ENCODE measurements around the gene DLG2.
A peak's percentile ranks its signal among the peaks of the same experiment; 100 is the strongest.
"Not testable (repeated sequence)": the region's sequence is repeated elsewhere in the genome, so short reads cannot be mapped to it uniquely, and the experiment has no call there.

The DLG2 gene

DNA sequence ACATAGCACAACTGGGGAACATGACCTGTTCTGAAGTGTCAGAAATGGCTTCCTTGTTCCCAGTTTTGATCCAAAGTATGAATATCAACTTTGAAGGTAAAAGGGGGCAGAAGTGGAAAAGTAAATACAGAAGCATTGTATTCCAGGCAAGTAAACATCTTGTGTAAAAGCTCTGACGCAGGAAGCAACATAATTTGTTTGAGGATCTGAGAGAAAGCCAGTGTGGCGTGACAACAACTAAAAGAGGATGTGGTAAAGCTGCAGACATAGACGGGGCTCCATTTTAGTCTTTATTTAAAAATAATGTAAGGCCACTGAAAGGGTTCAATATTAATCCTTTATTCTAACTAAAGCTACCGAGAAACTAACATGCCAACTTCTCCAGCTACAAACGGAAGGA lies 310.2 kb downstream of the DLG2 start:
- DNase-seq (ENCODE audit: low spot score) = no peak

DNA sequence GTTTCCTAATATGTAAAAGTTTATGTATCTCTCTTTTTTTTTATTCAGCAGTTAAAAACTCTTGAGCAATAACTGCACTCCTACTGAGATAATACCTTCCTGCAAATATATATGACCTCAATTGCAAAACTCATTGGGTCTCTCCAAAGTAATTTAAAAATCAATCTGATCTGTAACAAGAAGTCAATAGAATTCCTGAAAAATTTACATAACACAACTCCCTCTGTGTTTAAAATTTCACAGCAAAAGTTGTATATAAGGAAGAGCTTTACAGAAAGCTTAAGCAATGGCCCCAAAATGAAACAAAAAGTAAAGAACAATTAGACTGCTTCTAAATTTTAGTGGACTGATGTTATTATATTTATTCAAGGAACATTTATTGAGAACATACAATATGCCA lies 313.4 kb downstream of the DLG2 start:
- no peak for DNase-seq (ENCODE audit: low spot score)

DNA sequence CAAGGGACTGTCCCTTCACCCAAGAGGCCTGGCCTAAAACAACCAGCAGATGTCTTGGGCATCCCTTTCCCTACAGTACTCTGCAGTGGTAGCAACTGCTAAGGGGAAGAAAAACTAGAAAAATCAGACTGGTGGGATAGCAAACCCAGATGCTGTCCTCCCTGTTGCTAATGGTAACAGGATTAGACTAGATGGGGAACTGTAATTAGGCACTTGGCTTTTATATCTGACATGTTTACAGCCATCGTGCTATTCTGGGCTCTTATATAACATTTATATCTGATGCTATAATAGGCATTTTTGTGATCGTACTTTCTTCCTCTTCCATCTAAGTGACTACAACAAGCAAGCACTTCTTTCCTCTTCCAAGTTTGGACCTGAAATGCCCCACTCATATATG lies 316.7 kb downstream of the DLG2 start:
- no peak for DNase-seq (ENCODE audit: low spot score)

DNA sequence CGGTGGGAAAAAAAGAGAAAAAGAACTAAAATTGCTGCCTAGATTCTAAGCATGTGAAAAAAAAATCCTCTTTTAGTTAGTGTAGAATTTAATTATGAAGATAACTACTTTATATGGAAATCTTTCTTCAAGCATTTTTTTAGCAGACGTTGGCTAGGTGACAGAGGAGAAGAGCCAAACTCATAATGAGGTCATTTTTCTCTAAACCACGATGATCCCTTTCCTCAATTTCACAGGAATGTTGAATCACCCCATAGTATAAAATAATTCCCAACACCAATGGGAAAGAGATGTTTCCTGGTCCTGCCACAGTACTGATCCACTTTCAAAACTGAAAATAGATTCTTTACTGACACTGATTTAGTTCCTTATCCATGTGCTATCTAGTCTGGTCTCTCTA lies 319.8 kb downstream of the DLG2 start:
- peak; percentile 3 for DNase-seq (ENCODE audit: low spot score)

DNA sequence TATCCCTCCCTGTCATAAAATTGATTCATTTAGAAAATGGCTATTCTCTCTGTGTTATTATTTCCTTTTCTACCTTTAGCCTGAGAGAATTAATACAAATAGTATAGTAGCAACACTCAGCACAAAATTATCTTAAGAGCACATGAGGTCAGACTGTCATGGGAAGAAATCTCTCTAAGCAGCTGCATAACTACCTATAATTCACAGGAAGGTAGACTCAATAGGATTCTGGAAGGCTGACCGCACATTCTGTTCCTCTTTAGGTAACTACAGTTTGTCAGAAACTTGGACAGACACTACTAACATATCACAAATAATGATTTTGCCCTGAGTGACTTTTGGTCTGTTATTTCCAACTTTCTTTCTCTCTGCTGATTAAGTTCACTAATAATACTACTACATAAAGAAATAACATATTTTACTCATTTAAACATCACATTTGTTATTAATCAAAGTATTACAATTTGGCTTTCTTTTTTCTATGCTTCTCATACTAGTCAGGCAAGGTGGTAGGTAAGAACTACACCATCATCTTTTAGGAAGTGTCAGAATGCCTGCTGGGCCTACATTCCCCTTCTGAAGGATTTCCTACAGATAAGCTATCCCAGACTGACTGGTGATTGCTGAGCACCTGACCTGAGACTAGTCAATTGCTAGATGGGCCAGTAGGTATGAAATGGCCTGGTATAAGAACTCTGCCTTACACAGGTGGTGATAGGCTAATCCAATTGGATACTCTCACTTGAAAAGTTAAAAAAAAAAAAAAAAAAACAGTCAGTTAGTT lies 325.1 kb downstream of the DLG2 start:
- no peak for DNase-seq (ENCODE audit: low spot score)

DNA sequence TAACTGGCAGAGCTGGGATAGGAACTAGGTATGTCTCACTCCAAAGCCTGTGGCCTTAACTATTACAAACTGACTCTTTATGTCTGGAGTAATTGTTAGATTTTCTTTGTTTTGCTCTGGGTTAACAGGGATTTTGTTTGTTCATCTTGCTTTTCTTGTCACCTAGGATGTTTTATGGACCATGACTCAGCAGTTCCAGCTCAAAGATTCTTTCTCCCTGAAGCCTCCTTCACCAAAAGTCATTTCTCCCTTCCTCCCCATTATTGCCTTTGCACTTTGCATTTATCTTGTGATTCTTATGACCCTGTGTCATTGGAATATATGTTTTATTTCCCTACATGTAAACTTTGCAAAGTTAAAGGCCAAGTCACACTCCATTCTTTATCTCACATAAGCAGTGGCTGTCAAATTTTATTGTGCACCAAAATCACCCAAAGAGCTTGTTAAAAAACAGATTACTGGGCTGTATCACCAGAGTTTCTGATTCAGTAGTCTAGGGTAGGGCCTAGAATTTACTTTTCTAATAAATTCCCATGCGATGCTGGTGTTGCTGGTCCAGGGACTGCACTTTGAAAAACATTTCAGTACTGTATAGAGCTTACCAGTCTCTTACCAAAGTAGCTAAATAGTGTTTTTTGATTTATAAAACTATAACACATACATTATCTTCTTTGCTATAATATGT lies 327.7 kb downstream of the DLG2 start:
- peak; percentile 2 for DNase-seq (ENCODE audit: low spot score)

DNA sequence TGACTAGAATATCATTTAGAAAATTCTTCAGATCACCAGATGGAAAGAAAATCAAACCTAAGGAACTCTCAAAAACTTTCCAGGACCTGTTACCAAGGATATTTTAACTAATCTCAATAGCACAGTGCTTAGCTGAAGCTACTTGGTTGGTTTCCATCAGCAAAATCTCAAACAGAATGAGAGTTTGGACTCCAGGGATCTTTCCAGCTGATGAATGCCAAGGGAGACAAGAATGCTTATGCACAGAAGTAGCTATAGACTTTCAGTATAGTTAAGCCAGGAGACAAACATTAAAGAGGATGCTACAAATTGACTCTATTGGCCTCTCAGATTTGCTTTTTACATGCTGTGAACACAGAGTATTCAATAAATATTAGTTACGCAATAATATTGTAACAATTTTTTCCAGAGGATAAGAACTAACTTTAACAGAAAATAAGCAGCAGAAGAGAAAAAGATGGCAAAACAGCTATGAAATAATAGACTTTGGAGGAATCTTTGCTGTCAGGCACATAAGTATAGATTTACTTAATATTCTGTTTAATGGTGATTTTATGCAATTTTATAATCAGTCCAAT lies 331.4 kb downstream of the DLG2 start:
- no peak for DNase-seq (ENCODE audit: low spot score)

DNA sequence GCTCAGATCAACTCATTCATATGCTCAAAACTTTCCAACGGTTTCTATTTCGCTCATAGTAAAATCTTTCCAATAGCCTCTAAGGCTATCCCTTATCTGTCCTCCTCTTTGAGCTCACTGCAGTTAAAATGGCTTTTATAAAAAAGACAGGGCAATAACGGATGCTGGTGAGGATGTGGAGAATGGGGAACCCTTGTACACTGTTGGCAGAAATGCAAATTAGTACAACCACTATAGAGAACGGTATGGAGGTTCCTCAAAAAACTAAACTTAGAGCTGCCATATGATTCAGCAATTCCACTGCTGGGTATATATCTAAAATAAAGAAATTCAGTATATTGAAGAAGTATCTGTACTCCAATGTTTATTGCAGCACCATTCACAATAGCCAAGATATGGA lies 345.6 kb downstream of the DLG2 start:
- DNase-seq (ENCODE audit: low spot score) = no peak

DNA sequence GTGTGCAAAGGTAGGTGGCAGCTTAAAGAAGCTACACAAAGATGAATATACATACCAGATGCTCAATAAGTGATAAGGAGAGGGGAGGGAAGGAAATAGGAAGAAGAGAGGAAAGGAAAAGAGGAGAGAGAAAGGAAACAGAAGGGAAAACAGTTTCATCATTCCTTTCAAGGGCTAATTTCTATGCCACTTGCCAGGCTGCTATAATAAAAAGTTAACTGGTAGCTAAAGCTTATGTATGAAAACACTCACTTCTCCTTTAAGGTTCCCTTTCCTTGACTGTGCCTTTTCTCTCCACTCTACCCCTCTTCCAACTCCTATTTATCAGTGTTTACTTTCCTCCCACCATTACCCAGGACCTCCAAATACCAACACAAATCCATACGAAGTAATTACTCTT lies 347.9 kb downstream of the DLG2 start:
- no peak for DNase-seq (ENCODE audit: low spot score)

DNA sequence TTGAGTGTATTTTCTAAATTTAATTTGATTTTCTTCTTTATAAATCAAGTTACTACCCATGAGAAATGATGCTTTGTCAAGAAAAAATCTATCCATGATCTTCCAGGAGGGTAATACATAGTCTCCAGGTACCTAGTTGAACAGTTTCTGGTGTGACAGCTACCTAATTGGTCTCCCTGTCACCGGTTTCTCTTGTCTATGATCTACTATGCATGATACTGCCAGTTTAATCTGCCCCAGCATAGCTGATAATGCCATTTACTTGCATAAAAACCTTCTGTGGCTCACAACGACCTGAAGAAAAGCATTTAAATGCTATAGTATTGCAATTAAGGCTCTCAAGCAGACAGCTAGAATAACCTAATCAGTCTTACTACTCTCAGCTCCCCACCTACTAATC lies 349.5 kb downstream of the DLG2 start:
- no peak for DNase-seq (ENCODE audit: low spot score)

DNA sequence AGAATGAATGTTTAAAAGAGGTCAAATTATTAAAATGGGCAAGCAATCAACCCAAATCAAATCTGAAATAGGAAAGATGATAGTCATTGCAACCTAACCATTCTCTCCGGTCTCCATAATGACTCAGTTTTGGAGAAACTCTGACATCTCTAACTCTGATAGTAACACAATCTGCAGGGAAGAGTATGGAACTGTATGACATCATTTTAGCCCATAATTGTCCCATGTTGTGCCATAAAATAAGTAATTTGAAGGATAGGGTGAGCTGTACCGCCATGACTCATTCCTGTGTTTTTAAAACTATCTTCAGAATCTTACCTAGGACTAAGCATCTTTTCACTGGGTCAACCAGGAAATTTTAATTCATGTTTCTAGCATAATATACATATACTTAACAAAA lies 350.8 kb downstream of the DLG2 start:
- DNase-seq (ENCODE audit: low spot score) = no peak

DNA sequence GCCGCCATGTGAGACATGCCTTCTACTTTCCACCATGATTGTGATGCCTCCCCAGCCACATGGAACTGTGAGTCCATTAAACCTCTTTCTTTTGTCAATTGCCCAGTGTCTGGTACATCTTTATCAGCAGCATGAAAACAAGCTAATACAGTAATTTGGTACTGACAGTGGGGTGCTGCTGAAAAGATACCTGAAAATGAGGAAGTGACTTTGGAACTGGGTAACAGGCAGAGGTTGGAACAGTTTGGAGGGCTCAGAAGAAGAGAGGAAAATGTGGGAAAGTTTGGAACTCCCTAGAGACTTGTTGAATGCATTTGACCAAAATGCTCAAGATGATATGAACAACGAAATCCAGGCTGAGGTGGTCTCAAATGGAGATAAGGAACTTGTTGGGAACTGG lies 356.8 kb downstream of the DLG2 start:
- DNase-seq (ENCODE audit: low spot score) = not testable (repeated sequence)

DNA sequence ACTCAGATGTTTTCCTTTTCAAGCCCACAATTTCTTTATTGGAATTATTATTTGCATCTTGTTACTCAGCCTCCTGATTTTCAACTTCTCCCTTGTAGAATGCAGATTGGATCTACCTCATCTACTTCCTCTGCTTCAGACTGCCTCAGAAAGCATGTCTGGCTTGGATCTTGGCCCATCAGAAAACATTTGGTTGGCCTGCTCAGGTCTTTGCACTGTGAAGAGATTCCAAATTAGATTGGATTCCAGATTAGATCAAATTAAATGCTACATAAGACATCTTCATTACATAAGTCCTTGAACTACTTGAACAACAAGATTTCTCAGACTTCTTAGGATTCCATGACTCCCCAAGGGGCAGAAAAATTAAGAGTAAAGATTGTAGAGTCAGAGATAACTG lies 358.0 kb downstream of the DLG2 start:
- DNase-seq (ENCODE audit: low spot score) = no peak

DNA sequence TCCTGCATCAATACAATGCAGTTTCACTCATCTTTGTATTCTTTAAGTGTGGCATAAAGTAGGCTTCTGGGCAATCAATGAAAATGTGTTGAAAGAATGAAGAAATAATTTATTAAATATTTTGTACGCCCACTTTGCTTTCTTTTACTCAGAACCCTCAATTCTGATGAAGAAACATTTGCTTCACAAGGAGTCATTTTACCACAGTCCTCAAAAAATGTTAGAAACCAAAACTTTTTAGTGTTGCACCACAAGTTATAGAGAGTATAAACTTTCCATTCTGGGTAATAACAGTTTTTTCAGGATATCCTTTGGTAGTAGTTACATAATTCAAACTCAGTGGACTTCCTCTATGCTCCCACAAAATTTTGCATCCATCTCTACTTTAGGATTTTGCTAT lies 360.5 kb downstream of the DLG2 start:
- no peak for DNase-seq (ENCODE audit: low spot score)

DNA sequence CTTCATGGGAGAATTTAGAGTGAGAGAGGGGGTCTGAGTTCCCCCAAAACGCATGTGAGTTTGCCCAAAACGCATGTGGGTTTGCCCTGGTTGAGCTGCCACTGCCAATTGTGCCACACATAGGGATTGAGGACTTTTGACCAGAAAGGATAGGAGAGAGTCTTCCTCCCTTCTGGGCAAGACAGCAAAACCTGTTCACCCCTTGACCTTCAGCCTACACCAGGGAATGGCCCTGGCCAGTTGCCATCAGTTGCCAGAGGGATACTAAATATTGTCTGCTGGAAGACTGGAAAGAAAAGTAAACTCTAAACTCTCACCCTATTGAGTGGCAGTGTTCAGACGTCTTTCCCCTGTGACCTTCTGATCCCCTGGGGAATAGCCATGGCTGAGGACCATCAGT lies 363.8 kb downstream of the DLG2 start:
- DNase-seq (ENCODE audit: low spot score) = no peak

DNA sequence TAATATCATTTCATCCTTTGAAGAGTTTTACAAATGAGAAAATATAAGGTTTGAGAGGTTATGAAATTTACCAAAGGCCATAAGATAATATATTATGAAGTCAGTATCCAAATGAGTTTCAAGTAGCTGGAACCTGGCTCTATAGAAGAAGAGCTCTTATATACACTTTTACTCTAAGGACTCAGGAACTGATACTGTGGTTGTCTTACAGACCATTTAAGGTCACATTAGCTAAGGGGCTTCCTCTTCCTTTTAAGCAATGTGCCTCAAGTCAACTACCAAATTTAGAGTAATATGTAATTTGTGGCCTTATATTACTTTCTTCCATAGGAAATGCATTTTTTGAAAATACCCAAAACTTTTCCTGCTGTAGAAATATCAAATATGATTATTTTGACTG lies 369.3 kb downstream of the DLG2 start:
- no peak for DNase-seq (ENCODE audit: low spot score)

DNA sequence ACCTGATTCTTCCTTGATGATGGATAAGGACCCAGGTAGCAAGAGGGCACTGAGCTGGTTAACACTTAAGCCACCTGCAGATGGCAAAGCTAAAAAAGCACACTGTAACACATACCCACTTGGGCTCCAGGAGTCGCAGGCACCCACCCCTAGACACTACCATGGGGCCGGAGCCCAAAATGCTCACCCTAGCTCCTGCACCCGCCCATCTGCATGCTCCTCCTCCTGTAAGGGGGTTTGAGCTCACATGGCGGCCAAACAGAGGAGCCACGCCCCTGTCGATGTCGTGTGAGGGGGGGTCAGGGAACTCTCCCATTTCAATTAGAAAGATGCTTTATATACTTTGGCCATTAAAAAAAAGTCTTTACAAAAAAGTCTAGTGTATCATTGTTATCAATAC lies 370.7 kb downstream of the DLG2 start:
- DNase-seq (ENCODE audit: low spot score) = no peak

DNA sequence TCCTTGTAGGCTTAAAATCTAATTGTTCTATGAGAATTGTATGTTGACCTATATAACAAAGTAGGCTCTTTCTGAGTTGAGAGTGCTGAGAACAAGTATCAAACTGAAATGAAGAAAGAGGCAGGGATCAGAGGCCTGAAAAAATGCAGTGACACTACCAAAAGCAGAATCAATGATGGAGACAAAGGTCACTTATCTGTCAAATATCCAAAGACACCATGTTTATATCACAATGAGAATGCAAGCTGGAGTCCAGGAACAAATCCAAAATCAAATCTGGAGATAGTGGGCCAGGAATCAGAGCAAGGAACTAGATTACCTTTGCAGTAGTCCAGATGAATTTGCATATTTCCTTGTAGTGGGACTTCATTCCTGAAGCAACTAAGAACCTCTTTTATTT lies 377.7 kb downstream of the DLG2 start:
- no peak for DNase-seq (ENCODE audit: low spot score)

DNA sequence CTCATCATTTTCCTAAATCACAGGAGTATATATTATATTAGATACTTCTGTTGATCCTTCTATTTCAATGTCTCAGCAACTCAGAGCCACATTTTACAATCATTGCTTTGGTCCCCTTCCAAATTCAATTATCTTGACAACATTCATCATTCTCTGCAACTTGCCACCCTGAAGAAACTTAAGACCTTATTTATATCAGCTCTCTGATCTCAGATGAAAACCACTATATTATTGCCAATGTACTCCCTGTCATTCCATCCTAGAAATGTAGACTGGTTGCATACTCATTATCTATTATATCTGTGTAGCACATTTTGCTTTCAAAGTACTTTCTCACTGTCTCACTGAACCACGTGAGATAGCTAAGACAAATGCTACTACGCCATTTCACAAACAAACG lies 379.3 kb downstream of the DLG2 start:
- no peak for DNase-seq (ENCODE audit: low spot score)

DNA sequence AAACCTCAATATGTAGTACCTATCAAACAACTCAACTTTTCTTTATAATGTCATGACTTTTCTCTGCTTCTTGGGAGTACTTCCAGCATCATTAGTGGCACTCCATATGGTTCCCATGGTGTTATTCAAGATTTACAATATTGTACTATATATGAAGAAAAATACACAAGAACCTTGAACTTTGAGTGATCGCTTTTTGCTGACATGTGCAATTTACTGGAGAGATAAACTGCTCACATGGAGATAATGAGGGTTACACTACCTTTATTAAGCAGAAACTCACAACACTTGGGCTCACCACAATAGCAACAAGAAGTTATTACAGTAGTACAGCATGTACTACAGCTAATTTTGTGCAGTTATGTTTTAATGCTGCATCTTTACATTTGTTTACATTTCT lies 388.2 kb downstream of the DLG2 start:
- no peak for DNase-seq (ENCODE audit: low spot score)

DNA sequence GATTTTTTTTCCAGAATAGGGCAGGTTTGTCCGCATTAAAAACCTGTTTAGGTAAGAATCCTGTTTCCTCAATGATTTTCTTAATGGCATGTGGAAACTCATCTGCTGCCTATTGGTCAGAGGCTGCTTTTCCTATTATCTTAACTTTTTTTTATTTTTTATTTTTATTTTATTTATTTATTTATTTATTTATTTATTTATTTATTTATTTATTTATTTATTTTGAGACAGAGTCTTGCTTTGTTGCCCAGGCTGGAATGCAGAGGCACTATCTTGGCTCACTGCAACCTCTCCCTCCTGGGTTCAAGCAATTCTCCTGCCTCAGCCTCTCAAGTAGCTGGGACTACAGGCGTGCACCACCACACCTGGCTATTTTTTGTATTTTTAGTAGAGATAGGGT lies 389.1 kb downstream of the DLG2 start:
- DNase-seq (ENCODE audit: low spot score) = not testable (repeated sequence)

DNA sequence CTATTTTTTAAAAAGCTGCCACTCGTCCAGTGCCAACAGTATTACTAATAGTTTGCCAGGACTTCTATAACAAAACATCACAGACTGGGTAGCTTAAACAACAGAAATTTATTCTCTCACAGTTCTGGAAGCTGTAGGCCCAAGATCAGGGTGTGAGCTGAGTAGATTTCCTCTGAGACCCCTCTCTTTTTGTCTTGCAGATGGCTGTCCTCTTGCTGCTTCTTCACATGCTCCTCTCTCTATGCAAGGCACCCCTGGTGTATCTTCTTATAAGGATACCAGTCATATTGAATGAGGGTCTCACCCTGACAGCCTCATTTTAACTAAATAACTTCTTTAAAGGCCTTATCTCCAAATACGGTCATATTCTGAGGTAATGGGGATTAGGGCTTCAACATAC lies 390.9 kb downstream of the DLG2 start:
- DNase-seq (ENCODE audit: low spot score) = no peak

DNA sequence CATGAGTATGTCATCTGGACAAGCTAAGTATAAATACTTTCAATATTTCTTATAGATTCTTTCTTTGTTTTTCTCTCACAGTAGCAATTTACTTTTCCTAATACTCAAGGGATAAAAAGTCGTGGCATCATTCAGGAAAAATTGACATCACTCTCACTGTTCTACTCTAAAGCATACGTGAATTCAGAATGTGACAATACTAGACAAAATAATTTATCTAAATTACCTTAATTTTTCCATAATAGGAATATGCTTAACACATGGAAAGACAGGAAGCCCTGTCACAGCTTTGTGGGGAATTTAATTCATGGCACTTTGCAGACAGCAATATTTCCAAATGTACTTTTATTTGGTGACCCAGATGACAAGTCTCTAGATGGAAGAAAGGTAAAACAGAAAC lies 394.6 kb downstream of the DLG2 start:
- no peak for DNase-seq (ENCODE audit: low spot score)

DNA sequence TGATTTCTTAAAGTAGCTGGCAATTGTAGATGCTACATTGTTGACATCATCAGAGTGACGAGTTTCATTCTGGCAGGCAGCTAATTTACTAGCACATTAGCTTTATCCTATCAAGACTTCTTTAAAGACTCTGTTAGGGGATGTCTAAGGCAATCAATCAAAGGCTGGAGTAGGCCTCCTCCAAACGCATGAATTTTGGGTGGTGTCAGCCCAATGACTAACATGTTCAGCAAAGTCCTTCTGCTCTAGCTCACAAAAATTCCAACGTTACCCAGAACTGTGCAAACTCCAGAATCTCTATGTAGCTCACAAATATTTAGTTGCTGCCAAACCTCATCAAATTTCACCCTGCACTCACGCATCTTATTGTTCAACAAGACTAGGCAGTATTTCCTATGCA lies 395.6 kb downstream of the DLG2 start:
- no peak for DNase-seq (ENCODE audit: low spot score)
